Epithelial cell of prostate (primary cell): ENCODE data around the gene SLC18A3.

Source experiments
- DNase-seq: peaks from one replicate; pipeline ENCODE4 v3.0.0-alpha.2; 2011; ENCODE audit warnings: low read depth, low spot score
- H3K27ac ChIP-seq: fragments of 450-650 bp; 2 replicates; pipeline ENCODE4 v1.5.1; 2017; ENCODE audit warnings: mild to moderate bottlenecking

The SLC18A3 gene

DNA sequence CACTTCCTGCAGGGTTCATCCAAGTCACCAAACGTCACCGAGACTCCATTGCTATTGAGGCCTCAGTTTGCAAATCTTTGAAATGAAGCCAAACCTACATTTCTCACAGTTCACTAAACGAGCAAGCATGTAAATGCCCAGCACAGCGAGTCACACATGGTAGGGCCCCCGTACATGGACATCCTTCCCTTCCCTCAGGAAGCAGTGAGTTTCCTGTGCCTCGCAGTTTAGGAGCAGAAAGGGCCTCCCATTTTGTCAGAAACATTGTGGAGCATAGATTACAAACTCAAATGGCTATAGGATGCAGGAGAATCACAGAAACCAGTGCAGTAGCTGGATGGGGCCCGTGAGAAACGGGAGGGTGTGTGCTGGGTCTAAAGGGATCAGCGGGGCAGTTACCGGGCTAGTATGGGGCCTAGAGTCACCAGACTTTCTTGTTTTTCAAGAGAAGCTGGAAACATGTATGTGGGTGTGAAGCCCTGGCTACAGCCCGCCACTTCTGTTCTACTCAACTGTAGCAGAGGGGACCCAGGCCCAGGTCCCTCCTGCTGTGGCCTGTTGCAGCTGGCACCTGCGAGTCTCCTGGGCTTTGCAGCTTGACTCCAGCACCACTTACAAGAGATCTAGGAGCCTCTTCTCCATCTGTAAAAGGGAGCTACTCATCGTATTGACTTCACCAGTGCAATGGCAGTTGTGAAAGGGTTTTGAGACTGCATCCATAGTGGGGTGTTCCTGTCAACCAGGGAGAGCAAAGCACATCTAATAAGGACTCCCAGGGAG lies 14.2 kb upstream of the SLC18A3 start:
- DNase-seq: no peak
- H3K27ac ChIP-seq: no peak overlapping the region

DNA sequence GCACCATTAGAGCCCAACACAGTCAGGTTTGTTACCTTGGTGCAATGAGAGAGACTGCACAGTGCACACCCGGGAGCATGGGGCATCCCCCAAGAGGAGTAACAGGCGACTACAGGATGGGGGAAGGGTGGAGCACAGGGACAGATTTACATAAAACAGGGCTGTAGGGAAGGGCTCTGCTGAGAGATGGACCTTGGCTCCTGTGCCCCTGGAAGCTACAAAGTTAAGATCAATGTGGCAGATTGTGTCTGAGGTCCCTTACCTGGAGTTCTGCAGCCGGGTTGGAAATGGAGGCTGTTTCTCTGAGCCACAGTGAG lies 13.7 kb upstream of the SLC18A3 start:
- no peak overlapping the region for H3K27ac ChIP-seq
- DNase-seq: no peak

DNA sequence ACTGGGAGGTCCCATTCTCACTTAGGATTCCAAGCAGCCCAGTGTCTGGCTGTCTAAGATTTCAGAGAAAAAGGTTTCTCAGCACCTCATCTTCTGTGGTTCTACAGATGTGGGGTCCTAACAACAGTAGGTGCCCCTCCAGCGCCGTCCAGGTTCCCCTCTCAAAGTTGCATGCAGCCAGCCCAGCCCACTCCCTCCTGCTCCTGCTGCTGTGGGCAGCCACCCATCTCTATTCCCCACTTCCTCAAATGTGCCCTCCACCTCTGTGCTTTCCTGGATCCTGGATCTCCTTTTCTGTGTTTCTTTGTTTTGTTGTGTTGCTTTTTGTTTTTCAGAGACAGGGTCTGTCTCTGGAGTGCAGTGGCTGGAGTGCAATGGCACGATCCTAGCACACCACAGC lies 13.3 kb upstream of the SLC18A3 start:
- H3K27ac ChIP-seq: no peak overlapping the region
- DNase-seq: no peak

DNA sequence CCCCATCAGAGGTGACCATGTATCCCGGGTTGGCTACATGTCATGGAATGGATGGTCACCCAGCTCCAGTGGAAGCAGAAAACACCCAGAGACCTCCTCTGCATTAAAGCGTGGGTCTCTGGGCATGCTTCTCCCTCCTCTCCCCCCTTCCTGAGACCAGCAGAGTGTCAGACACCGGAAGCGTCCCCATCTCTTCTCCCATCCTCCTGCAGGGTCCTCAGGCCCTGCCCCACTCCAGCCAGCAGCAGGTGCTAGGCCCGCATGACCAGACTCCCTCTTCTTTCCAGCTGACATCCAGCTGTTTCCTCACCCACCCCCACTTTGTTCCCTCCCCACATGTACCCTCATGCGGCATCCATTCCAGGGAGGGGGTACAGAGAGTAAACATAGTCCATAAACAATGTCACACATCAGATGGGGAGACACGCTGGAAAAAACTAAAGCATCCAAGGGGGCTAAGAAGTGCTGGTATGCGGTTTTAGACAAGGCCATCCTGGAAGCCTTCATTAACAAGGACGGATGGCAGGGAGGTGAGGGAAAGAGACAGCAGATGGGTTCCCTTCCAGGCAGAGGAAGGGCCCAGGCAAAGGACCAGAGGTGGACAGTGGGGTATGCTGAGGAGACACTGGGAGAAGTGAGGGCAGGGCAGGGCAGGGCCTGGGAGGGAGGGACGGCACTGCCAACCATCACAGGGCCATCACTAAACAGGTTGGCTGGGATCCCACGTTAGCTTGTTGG lies 12.5 kb upstream of the SLC18A3 start:
- H3K27ac ChIP-seq: no peak overlapping the region
- DNase-seq: no peak

DNA sequence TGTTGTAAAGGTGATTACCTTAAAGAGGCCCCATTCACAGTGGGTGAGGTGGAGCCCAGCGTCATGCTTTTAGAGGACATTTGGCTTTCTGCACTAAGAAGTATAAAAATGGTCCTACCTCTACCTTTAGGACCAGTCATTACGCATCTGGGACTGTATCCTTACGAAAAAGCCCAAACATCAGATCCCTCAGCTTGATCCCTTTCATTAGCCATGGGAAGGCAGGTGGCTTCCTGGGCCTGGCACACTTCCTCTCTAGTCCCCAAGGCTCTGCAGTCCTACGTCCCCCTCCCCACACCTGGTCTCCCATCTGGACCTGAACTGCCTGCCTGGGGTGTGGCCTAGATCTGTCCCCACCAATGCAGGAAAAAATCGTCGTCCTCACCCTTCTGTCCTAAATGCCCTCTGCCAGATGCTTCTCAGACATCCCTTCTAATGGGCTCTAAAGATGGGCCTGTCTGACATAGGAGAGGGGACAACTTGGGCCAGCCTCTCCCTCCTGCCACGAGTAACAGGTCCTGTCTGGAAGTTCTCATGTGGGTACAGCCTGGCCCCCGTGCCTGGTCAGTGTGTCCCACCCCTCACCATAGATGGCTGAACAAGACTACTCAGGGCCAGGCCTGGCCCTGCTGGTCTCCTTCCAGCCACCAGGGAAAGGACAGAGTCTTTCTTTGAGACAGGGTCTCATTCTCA lies 11.8 kb upstream of the SLC18A3 start:
- DNase-seq: no peak
- H3K27ac ChIP-seq: no peak overlapping the region

DNA sequence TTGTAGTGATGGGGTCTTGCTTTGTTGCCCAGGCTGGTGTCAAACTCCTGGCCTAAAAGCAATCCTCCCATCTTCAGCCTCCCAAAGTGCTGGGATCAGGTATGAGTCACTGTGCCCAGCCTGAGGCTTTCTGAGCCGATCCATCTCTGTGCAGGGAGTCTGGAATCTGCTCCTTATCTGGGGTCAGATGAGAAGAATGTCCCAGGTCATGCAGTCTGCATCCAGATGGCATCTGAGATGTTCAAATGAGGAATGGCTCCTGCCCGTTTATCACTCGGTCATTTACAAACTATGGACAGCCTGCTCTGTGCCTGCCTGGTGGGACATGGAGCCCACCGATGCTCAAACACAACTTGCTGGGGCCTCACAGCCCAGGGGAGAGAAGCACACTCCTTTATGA lies 11.1 kb upstream of the SLC18A3 start:
- H3K27ac ChIP-seq: no peak overlapping the region
- DNase-seq: no peak

DNA sequence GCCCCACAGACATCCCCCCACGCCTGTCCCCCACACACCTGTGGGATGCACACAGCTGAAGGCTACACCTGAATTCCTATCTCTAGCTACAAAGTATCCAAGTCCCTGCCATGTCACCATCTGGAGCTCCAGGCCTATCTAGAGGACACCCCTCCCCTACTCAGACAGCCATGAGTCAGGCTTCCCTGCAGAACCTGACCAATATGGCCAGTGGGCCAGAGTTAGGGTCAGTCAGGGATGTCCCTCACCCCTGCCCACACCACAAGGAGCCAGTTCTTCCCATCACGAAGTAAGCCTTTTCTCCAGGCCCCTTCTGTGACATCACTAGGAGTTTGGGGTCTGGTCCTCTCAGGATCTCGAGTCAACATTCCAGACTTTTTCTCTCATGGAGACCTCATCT lies 10.6 kb upstream of the SLC18A3 start:
- DNase-seq: no peak
- H3K27ac ChIP-seq: no peak overlapping the region

DNA sequence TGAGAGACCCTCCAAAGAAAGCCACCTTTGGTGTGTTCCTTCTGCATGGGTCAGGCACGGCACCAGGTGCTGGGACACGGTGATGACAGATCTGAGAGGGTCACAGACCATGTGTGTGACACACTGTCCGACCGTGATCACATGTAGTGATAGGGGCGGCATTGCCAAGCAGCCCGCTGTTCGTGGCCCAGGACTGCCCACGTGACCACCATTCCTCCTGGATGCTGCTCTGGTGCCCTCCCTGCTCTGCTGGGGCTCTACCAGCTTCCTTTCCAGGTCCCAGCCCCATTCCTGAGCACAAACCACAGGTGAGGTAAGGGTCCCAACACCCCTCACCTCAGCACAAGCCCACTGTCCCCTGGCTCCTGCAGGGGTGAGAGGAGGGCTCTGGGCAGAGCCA lies 10.1 kb upstream of the SLC18A3 start:
- DNase-seq: no peak
- H3K27ac ChIP-seq: no peak overlapping the region

DNA sequence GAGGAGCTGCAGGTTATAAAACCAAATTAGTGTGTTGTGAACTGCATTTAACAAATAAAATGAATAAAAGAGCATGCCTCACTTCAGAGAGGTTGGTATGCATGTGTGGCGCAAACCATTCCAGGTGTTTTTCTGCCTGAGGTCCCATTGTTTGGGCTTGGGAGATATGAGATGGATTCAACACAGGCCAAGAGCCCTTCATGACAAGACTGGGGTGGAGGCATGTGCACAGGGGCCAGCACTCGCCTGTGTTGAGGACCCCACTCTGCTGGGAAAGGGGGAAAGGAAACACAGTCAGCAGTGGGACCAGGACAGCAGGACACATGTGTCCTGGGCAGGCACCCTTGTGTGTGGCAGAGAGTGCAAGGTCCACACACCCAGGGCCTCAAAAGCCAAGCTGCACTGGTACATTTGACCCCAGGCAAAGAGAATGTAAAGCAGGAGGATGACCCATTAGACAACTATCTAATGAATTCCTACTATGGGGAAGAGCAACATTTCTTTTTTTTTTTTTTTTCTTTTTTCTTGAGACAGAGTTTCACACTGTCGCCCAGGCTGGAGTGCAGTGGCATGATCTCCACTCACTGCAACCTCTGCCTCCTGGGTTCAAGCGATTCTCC lies 9.2 kb upstream of the SLC18A3 start:
- DNase-seq: no peak
- peak overlapping the region; percentile 43 for H3K27ac ChIP-seq

DNA sequence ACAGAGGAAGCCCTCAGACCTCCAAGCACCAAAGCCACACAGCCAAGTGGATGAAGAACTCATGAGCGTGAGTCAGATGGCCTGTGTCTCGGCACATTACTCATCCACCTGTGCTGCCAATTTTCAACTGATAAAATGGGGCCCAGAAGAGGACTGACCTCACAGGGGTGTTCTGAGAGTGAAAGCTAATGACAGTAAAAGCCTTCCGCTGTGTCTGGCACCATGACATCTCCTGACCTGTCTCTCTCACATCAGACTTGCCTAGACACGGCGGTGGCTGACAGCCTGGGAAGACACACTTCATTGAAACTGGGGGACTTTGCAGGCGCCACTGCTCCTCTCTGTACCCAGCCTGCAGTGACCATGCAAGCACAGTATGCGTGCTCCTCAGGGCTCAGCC lies 8.3 kb upstream of the SLC18A3 start:
- peak; percentile 69 for DNase-seq
- peak overlapping the region; percentile 43 for H3K27ac ChIP-seq

DNA sequence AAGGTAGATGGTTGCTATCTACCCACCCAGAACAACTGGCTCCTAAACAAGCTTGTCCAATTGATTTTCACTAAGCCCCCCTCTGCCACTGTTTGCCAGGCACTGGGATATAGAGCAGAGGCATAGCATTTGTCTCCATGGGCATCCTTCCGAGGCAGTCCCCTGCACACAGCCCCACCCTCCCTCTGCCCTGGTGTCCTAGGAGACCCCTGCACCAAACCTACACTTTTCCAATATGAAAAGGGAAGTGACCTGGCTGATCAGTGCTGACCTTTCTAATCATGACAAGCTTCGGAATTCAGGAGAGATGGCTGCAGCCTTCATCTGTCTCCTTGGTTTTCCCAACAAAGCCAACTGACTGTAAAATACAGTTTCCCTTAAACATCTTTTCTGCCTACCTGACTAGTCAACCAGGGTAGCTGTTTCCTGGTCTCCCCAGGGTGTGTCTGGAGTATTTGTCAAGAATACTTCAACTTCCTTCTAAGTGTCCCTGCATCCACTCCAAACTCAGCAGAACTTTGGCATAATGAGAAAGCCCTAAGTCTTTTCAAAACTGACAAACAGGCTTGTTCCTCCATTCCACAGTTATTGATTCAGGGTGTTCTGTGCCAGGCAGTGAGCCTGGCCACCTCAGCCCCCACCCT lies 7.6 kb upstream of the SLC18A3 start:
- no peak for DNase-seq
- no peak overlapping the region for H3K27ac ChIP-seq

DNA sequence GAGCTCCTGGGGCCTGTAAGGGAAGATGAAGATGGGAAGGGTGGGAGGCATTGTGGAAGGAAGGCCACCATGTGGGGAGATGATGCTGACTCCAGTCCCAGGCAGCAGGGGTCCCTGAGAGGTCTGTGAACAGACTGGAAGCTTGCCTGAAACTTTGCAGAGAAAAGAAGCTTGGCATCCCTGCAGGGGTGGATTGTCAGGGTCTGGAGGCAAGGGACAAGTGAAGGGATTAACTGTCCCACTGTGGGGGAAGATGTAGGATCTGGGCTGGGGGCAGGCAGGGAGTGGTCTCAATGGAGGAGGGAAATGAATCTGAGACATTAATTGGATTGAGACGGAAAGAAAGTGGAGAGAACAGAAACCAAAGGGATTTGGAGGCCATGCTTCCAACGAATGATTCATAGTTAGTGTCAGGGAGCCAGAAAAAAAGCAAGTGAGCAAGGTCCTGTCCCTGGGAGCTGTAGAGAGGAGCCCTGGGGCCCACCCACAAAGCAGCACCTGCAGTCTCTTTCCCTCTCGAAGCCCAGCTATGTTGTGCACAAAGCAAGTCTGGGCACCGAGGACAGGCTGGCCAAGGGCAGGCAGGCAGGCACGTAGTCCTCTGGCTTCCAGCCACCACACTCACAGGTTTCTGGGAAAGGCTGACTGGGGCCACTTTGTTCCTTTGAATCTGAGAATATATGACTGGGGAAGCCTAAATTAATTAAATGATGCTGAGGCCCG lies 4.7 kb upstream of the SLC18A3 start:
- DNase-seq: peak; percentile 33

DNA sequence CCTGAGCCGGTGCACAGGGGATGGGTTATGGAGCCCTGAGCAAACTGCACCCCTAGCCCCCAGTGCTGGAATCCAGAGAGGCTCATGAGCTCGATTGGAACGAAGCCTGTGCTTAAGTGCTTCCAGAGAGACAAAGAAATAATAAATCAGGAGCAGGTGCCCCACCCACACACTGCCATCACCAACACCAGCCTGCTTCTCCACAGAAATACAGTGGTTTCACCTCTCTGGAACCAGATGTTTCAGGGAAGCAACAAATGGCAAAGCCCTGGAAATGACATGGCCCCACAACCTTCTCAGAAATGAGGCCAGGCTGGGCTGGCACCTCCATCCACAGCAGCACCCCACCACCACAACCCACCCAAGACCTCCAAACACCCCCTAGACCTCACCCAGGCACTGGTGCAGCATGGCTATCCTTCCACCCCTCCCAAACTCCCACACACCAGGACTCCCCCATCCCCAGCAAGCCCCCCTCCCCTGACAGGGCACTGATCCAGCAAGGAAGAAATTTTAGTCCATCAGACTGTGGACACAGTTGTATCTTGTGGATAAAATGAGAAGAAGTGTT lies 4.1 kb upstream of the SLC18A3 start:
- DNase-seq: no peak
- no peak overlapping the region for H3K27ac ChIP-seq

More for the DNA sequence above, 4.7 kb upstream of the SLC18A3 start:
- H3K27ac ChIP-seq: no peak overlapping the region

DNA sequence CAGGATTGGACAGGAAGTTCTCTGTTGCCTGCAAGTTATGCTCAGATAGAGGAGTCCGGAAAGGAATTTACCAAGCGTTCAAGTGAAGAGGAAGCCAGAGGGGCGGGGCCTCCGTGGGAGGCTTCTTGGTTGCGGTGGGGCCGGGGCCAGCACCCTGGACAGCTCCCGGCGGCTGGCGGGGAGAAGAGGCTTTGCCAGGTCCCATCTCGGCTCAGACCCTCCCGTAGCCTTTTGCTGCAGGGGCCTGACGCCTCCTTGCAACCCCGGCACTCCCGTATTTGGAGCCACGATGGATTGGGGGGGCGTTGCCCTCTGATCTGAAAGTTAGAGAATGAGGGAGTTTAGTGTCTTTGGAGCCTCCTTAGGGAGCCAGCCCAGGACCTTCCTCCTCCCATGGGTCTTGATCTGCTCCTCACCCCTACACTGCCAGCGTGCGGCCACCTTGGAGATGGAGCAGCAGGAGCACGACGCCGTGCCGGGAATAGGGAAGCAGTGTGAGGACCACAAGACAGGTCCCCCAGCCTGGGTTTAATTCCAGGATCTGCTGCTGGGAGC lies 3.1 kb upstream of the SLC18A3 start:
- DNase-seq: no peak
- no peak overlapping the region for H3K27ac ChIP-seq

DNA sequence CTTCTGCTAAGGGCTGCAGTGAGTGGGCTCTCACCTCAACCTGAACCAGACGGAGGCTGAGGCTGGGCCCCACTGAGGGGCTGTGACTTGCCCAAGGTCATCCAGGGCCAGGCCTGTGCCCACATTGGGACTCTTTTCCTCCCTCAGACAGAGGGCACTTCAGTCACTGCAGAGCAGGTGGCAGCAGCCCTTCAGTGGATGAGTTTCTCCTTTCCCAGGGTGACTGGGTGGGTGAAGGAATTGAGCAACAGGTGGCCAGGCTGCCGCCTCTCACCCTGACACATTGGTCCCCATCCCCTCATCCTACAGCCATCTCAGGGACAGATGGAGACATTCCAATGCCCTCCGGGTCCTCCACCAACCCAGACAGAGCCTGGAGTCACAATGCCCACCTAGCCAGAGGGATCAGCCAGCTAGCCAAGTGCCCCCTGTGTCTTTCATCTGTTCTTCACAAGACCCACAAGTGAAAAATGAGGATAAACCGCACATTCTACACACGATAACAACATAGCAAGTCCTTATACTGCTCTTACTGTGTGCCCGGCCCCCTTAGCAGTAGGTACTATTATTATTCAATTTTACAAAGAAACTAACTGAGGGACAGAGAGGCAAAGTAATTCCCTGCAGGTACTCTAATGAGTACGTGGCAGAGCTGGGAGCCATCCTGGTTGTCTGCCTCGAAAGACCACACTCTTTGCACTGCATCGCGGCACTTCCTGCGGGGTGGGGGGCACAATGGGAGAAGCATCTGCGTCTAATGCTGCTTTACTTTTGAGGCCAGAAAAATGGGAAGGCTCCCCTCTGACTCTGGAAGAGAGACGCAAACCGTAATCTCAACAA lies 1.7 kb upstream of the SLC18A3 start:
- no peak for DNase-seq
- H3K27ac ChIP-seq: no peak overlapping the region

DNA sequence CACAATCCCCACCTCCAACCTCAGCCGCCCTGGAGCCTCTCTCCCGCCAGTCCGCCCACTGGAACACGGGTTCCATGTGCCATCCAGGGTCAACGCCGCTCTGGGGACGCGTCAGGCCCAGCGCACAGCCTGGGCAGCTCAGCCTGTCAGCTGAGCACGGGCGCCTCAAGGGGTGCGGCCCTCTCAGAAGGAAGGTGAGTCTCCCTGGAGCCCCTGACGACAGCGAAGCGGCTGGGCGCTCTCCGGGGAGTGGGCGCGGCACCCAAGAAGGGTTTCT lies 1.2 kb upstream of the SLC18A3 start:
- DNase-seq: no peak
- no peak overlapping the region for H3K27ac ChIP-seq

DNA sequence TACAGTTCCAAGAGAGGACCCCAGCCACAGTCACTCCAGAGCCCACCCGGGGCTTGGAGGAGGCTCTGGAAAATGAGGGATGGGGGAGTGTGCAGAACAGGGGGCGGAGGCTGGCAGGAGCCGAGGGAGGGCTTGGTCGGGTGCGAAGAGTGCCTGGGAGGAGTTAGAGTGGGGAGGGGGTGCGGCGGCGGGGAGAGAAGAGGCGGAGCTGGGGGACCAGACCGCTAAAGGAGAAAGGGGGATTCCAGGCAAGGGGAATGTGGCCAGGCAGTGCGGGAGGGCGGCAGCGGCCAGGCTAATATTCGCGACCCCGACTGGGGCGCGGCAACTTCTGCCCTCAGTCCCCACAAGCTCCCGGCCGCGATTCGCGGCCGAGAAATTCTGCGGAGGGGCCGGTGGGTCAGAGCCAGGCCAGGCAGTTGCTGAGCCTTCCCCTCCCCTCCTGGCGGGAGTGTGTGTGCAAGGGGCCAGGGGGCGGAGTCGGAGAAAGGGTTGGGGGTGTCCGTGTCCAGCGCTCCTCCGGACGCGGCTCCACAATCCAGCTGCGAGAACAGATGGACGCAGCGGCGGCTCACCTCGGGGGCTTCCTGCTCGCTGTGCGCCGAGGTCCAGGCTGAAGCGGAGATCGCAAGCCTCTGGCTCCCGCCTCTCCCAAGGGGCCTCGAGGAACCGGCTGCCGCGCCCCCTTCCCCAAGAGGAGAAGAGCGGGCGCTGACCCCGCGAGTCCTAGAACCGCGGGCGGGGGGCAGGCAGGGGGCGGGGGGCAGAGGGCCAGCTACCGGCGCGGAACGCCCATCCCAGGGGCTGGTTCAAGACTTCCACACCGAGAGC lies 612 bp upstream of the SLC18A3 start:
- H3K27ac ChIP-seq: no peak overlapping the region
- no peak for DNase-seq
